ENCODE data around the gene RHOH.

RHOH gene

GRCh38 chr4:40180356-40180755, 16.5 kb upstream of the RHOH start:
- H3K79me2 ChIP-seq (ENCODE audit: insufficient read depth, low read length) = no peaks in the 10 kb centered on the region
- H3K9ac ChIP-seq (ENCODE audit: low read length) = no peak overlapping the region; the same call in 1 of the 2 replicates
- peaks cover 93% of the 10 kb centered on the region for H3K4me1 ChIP-seq (ENCODE audit: insufficient read depth, low read length, severe bottlenecking)
- no peaks in the 10 kb centered on the region for H3K27me3 ChIP-seq (ENCODE audit: insufficient read depth, low read length)
- no peaks in the 10 kb centered on the region for H3K36me3 ChIP-seq (ENCODE audit: insufficient read depth, low read length)
- H3K9me3 ChIP-seq (ENCODE audit: low read length) = no peaks in the 10 kb centered on the region
- H3K4me2 ChIP-seq (ENCODE audit: low read length) = no peak overlapping the region
- peaks cover 11% of the 10 kb centered on the region for H3F3A ChIP-seq (ENCODE audit: insufficient read depth, low read length)
- no peaks in the 10 kb centered on the region for H3K9me2 ChIP-seq (ENCODE audit: low read depth, low read length)
- H3K4me3 ChIP-seq (ENCODE audit: low read depth, low read length, poor library complexity, severe bottlenecking) = no peak overlapping the region
- TF ChIP-seq EZH2 (IDR thresholded peaks at IDR 0.05; ENCODE audit: borderline replicate concordance, low read length) = no peak
- TF ChIP-seq CTCF (IDR thresholded peaks at IDR 0.05; ENCODE audit: low read length) = no peak
- H4K20me1 ChIP-seq (ENCODE audit: insufficient read depth, low read length) = no peaks in the 10 kb centered on the region
- no peak overlapping the region for H2AFZ ChIP-seq (ENCODE audit: low read length)
- H3K27ac ChIP-seq (ENCODE audit: low read depth, low read length, poor library complexity, severe bottlenecking) = peak overlapping the region; percentile 100

GRCh38 chr4:40182001-40182400, 14.8 kb upstream of the RHOH start:
- H3K27me3 ChIP-seq (ENCODE audit: insufficient read depth, low read length) = no peaks in the 10 kb centered on the region
- no peaks in the 10 kb centered on the region for H3K79me2 ChIP-seq (ENCODE audit: insufficient read depth, low read length)
- no peak overlapping the region for H3K4me3 ChIP-seq (ENCODE audit: low read depth, low read length, poor library complexity, severe bottlenecking)
- H2AFZ ChIP-seq (ENCODE audit: low read length) = no peak overlapping the region
- H3K4me1 ChIP-seq (ENCODE audit: insufficient read depth, low read length, severe bottlenecking) = peaks cover 99% of the 10 kb centered on the region
- peak overlapping the region; percentile 32; the same call in 1 of the 2 replicates for H3K9ac ChIP-seq (ENCODE audit: low read length)
- H3K9me2 ChIP-seq (ENCODE audit: low read depth, low read length) = no peaks in the 10 kb centered on the region
- peak overlapping the region; percentile 100 for H3K27ac ChIP-seq (ENCODE audit: low read depth, low read length, poor library complexity, severe bottlenecking)
- no peaks in the 10 kb centered on the region for H3K36me3 ChIP-seq (ENCODE audit: insufficient read depth, low read length)
- no peaks in the 10 kb centered on the region for H3K9me3 ChIP-seq (ENCODE audit: low read length)
- H3F3A ChIP-seq (ENCODE audit: insufficient read depth, low read length) = peaks cover 11% of the 10 kb centered on the region
- TF ChIP-seq EZH2 (IDR thresholded peaks at IDR 0.05; ENCODE audit: borderline replicate concordance, low read length) = no peak
- TF ChIP-seq CTCF (IDR thresholded peaks at IDR 0.05; ENCODE audit: low read length) = no peak
- H4K20me1 ChIP-seq (ENCODE audit: insufficient read depth, low read length) = no peaks in the 10 kb centered on the region
- no peak overlapping the region for H3K4me2 ChIP-seq (ENCODE audit: low read length)

GRCh38 chr4:40182954-40183353, 13.9 kb upstream of the RHOH start:
- peak overlapping the region; percentile 97 for H3K9ac ChIP-seq (ENCODE audit: low read length)
- H3K36me3 ChIP-seq (ENCODE audit: insufficient read depth, low read length) = no peaks in the 10 kb centered on the region
- H3K4me3 ChIP-seq (ENCODE audit: low read depth, low read length, poor library complexity, severe bottlenecking) = peak overlapping the region; percentile 55
- H3K9me2 ChIP-seq (ENCODE audit: low read depth, low read length) = no peaks in the 10 kb centered on the region
- H2AFZ ChIP-seq (ENCODE audit: low read length) = no peak overlapping the region
- no peaks in the 10 kb centered on the region for H3K9me3 ChIP-seq (ENCODE audit: low read length)
- H3K79me2 ChIP-seq (ENCODE audit: insufficient read depth, low read length) = no peaks in the 10 kb centered on the region
- H4K20me1 ChIP-seq (ENCODE audit: insufficient read depth, low read length) = no peaks in the 10 kb centered on the region
- no peaks in the 10 kb centered on the region for H3K27me3 ChIP-seq (ENCODE audit: insufficient read depth, low read length)
- H3K4me1 ChIP-seq (ENCODE audit: insufficient read depth, low read length, severe bottlenecking) = peaks cover 99% of the 10 kb centered on the region
- H3K4me2 ChIP-seq (ENCODE audit: low read length) = peak overlapping the region; percentile 81
- TF ChIP-seq CTCF (IDR thresholded peaks at IDR 0.05; ENCODE audit: low read length) (no peak), EZH2 (IDR thresholded peaks at IDR 0.05; ENCODE audit: borderline replicate concordance, low read length) (no peak)
- peak overlapping the region; percentile 100 for H3K27ac ChIP-seq (ENCODE audit: low read depth, low read length, poor library complexity, severe bottlenecking)
- H3F3A ChIP-seq (ENCODE audit: insufficient read depth, low read length) = peaks cover 11% of the 10 kb centered on the region
